ENCODE measurements around the gene BORCS6. TPM values are rescaled to one million over a fixed set of nuclear protein-coding genes. Genes with fewer than 3 reads are reported as not detected.

Gene BORCS6
- polyA plus RNA-seq, 1 donor from 2014 or later, result 12.1 TPM

GRCh38 chr17:8237175-8237574, 47.2 kb upstream of the BORCS6 start:
- Histone ChIP-seq H3K9ac (ENCODE audit: low read length) (no peak overlapping the region), H4K20me1 (ENCODE audit: insufficient read depth) (no peaks in the 10 kb centered on the region)

DNA sequence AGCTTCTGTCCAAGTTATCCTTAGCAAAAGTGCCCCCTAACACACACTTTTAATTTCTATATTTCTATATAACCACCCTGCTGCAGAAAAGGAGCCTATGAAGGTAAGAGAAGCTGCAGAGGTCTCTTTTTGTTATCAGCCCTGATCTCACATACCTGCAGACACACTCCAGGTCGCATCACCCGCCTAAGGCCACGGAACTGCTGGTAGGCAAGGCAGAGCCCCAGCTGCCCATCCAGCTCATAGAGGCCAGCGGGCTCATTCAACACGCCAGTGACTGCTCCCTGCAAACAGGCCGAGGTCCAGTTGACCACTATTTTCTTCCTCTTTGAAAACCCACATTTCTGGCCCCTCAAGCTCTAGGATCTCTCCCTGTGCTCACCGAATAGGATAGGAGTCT, 45.7 kb upstream of the BORCS6 start:
- Histone ChIP-seq H3K4me2 (ENCODE audit: low read length) (no peak overlapping the region), H3K9ac (ENCODE audit: low read length) (no peak overlapping the region), H3F3A (ENCODE audit: insufficient read depth, low read length, poor library complexity, severe bottlenecking) (no peaks in the 10 kb centered on the region), H2AFZ (ENCODE audit: low read depth, low read length) (no peak overlapping the region), H4K20me1 (ENCODE audit: insufficient read depth) (no peaks in the 10 kb centered on the region), H3K27me3 (ENCODE audit: insufficient read depth, low read depth, low read length) (no peaks in the 10 kb centered on the region), H3K27ac (ENCODE audit: low read length) (no peak overlapping the region), H3K9me2 (ENCODE audit: insufficient read depth, low read length) (no peaks in the 10 kb centered on the region), H3K36me3 (ENCODE audit: insufficient read depth, low read length) (no peaks in the 10 kb centered on the region), H3K9me3 (ENCODE audit: low read length) (no peaks in the 10 kb centered on the region), H3K79me2 (replicated peaks; ENCODE audit: insufficient read depth, low read length) (no peaks in the 10 kb centered on the region), H3K4me3 (ENCODE audit: low read length) (no peak overlapping the region)
- TF ChIP-seq EP300 (conservative IDR thresholded peaks at IDR 0.05; ENCODE audit: poor library complexity, severe bottlenecking) (no peak), SMC3 (conservative IDR thresholded peaks at IDR 0.05; ENCODE audit: poor library complexity) (no peak), RAD21 (conservative IDR thresholded peaks at IDR 0.05) (no peak)
- TF ChIP-seq, protein P1, sequence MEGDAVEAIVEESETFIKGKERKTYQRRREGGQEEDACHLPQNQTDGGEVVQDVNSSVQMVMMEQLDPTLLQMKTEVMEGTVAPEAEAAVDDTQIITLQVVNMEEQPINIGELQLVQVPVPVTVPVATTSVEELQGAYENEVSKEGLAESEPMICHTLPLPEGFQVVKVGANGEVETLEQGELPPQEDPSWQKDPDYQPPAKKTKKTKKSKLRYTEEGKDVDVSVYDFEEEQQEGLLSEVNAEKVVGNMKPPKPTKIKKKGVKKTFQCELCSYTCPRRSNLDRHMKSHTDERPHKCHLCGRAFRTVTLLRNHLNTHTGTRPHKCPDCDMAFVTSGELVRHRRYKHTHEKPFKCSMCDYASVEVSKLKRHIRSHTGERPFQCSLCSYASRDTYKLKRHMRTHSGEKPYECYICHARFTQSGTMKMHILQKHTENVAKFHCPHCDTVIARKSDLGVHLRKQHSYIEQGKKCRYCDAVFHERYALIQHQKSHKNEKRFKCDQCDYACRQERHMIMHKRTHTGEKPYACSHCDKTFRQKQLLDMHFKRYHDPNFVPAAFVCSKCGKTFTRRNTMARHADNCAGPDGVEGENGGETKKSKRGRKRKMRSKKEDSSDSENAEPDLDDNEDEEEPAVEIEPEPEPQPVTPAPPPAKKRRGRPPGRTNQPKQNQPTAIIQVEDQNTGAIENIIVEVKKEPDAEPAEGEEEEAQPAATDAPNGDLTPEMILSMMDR (IDR thresholded peaks at IDR 0.05; ENCODE audit: poor library complexity, severe bottlenecking), result no peak
- TF ChIP-seq, protein P2, sequence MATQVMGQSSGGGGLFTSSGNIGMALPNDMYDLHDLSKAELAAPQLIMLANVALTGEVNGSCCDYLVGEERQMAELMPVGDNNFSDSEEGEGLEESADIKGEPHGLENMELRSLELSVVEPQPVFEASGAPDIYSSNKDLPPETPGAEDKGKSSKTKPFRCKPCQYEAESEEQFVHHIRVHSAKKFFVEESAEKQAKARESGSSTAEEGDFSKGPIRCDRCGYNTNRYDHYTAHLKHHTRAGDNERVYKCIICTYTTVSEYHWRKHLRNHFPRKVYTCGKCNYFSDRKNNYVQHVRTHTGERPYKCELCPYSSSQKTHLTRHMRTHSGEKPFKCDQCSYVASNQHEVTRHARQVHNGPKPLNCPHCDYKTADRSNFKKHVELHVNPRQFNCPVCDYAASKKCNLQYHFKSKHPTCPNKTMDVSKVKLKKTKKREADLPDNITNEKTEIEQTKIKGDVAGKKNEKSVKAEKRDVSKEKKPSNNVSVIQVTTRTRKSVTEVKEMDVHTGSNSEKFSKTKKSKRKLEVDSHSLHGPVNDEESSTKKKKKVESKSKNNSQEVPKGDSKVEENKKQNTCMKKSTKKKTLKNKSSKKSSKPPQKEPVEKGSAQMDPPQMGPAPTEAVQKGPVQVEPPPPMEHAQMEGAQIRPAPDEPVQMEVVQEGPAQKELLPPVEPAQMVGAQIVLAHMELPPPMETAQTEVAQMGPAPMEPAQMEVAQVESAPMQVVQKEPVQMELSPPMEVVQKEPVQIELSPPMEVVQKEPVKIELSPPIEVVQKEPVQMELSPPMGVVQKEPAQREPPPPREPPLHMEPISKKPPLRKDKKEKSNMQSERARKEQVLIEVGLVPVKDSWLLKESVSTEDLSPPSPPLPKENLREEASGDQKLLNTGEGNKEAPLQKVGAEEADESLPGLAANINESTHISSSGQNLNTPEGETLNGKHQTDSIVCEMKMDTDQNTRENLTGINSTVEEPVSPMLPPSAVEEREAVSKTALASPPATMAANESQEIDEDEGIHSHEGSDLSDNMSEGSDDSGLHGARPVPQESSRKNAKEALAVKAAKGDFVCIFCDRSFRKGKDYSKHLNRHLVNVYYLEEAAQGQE (IDR thresholded peaks at IDR 0.05; ENCODE audit: borderline replicate concordance), result no peak

More at GRCh38 chr17:8237175-8237574, 47.2 kb upstream of the BORCS6 start:
- Histone ChIP-seq H3K36me3 (ENCODE audit: insufficient read depth, low read length) (no peaks in the 10 kb centered on the region), H3K79me2 (replicated peaks; ENCODE audit: insufficient read depth, low read length) (no peaks in the 10 kb centered on the region), H3K4me3 (ENCODE audit: low read length) (no peak overlapping the region), H2AFZ (ENCODE audit: low read depth, low read length) (no peak overlapping the region), H3K27ac (ENCODE audit: low read length) (no peak overlapping the region), H3K9me2 (ENCODE audit: insufficient read depth, low read length) (no peaks in the 10 kb centered on the region), H3K27me3 (ENCODE audit: insufficient read depth, low read depth, low read length) (no peaks in the 10 kb centered on the region), H3K9me3 (ENCODE audit: low read length) (no peaks in the 10 kb centered on the region), H3F3A (ENCODE audit: insufficient read depth, low read length, poor library complexity, severe bottlenecking) (no peaks in the 10 kb centered on the region), H3K4me2 (ENCODE audit: low read length) (no peak overlapping the region)
- TF ChIP-seq TAF1 (IDR thresholded peaks at IDR 0.05; ENCODE audit: low read depth) (no peak), EZH2 (IDR thresholded peaks at IDR 0.05; ENCODE audit: borderline replicate concordance, insufficient read depth, low read length, poor library complexity, severe bottlenecking) (no peak), SMC3 (conservative IDR thresholded peaks at IDR 0.05; ENCODE audit: poor library complexity) (no peak), POLR2AphosphoS5 (IDR thresholded peaks at IDR 0.05) (no peak), MXI1 (conservative IDR thresholded peaks at IDR 0.05; ENCODE audit: poor library complexity, severe bottlenecking) (no peak), EP300 (conservative IDR thresholded peaks at IDR 0.05; ENCODE audit: poor library complexity, severe bottlenecking) (no peak), RAD21 (conservative IDR thresholded peaks at IDR 0.05) (no peak)
- TF ChIP-seq, protein P1 (IDR thresholded peaks at IDR 0.05; ENCODE audit: poor library complexity, severe bottlenecking), result no peak
- TF ChIP-seq, protein P2 (IDR thresholded peaks at IDR 0.05; ENCODE audit: borderline replicate concordance), result no peak
